Measurements from ENCODE around the gene WNT9B. TPM values are rescaled to one million over a fixed set of nuclear protein-coding genes. Genes with fewer than 3 reads are reported as not detected.

WNT9B gene
- total RNA-seq, 1 experiment from 2014 or later = not detected

- H3K9me3 ChIP-seq (ENCODE audit: low read length) = no peaks in the 10 kb centered on the region
- no peak overlapping the region for H3K4me3 ChIP-seq (ENCODE audit: low read length)
- H3K9me2 ChIP-seq (replicated peaks; ENCODE audit: low read length) = no peaks in the 10 kb centered on the region
- peaks cover 14% of the 10 kb centered on the region; the same call in 1 of the 2 replicates for H3K27me3 ChIP-seq (ENCODE audit: low read length)
- no peaks in the 10 kb centered on the region for H3K36me3 ChIP-seq (ENCODE audit: low read depth, low read length)
- H3F3A ChIP-seq (ENCODE audit: low read length, unreplicated experiment) = no peaks in the 10 kb centered on the region
- no peak overlapping the region for H3K27ac ChIP-seq (ENCODE audit: low read length)
- CTCF ChIA-PET = no interaction called here
- POLR2A ChIA-PET (ENCODE audit: unreplicated experiment) = no interaction called here
- no peaks in the 10 kb centered on the region for H4K20me1 ChIP-seq (ENCODE audit: low read length)
- ATAC-seq = no peak
- H2AFZ ChIP-seq (ENCODE audit: low read length) = no peak overlapping the region
- no peak overlapping the region for H3K9ac ChIP-seq (ENCODE audit: low read length)
- intact Hi-C loops (cut with micrococcal nuclease) = no loop called here
- no peaks in the 10 kb centered on the region for H3K79me2 ChIP-seq (ENCODE audit: low read length)
- H3K4me1 ChIP-seq (ENCODE audit: insufficient read depth, low read length) = no peaks in the 10 kb centered on the region
- H3K4me2 ChIP-seq (ENCODE audit: low read length) = no peak overlapping the region
- DNase-seq = no peak
- TF ChIP-seq EZH2 (IDR thresholded peaks at IDR 0.05; ENCODE audit: low read length, unreplicated experiment) (no peak), CTCF (conservative IDR thresholded peaks at IDR 0.05; ENCODE audit: low read depth, low read length) (no peak), EZH2phosphoT487 (IDR thresholded peaks at IDR 0.05; ENCODE audit: borderline replicate concordance, low read length) (no peak)
- BruUV-seq (replicated peaks) = no TSS peak
Measured at GRCh38 chr17:46863383-46864121, 12.2 kb downstream of the WNT9B start.

GRCh38 chr17:46865100-46865499, 13.7 kb downstream of the WNT9B start:
- no peaks in the 10 kb centered on the region for H3K9me2 ChIP-seq (replicated peaks; ENCODE audit: low read length)
- no peak overlapping the region for H3K4me3 ChIP-seq (ENCODE audit: low read length)
- DNase-seq (no peak), ATAC-seq (no peak)
- TF ChIP-seq CTCF (conservative IDR thresholded peaks at IDR 0.05; ENCODE audit: low read depth, low read length) (no peak), EZH2phosphoT487 (IDR thresholded peaks at IDR 0.05; ENCODE audit: borderline replicate concordance, low read length) (no peak), EZH2 (IDR thresholded peaks at IDR 0.05; ENCODE audit: low read length, unreplicated experiment) (no peak)
- no peak overlapping the region for H2AFZ ChIP-seq (ENCODE audit: low read length)
- no peak overlapping the region for H3K27ac ChIP-seq (ENCODE audit: low read length)
- H3K4me2 ChIP-seq (ENCODE audit: low read length) = no peak overlapping the region
- ChIA-PET CTCF (no interaction called here), POLR2A (ENCODE audit: unreplicated experiment) (no interaction called here)
- H3K9ac ChIP-seq (ENCODE audit: low read length) = no peak overlapping the region
- BruUV-seq (replicated peaks) = no TSS peak
- intact Hi-C loops (cut with micrococcal nuclease) = no loop called here
- no peaks in the 10 kb centered on the region for H3K79me2 ChIP-seq (ENCODE audit: low read length)
- no peaks in the 10 kb centered on the region for H3F3A ChIP-seq (ENCODE audit: low read length, unreplicated experiment)
- H3K36me3 ChIP-seq (ENCODE audit: low read depth, low read length) = no peaks in the 10 kb centered on the region
- no peaks in the 10 kb centered on the region for H3K4me1 ChIP-seq (ENCODE audit: insufficient read depth, low read length)
- H3K27me3 ChIP-seq (ENCODE audit: low read length) = peaks cover 14% of the 10 kb centered on the region; the same call in 1 of the 2 replicates
- no peaks in the 10 kb centered on the region for H4K20me1 ChIP-seq (ENCODE audit: low read length)
- H3K9me3 ChIP-seq (ENCODE audit: low read length) = no peaks in the 10 kb centered on the region

GRCh38 chr17:46866325-46866724, 14.9 kb downstream of the WNT9B start:
- Histone ChIP-seq H3K79me2 (ENCODE audit: low read length) (no peaks in the 10 kb centered on the region), H3K9me3 (ENCODE audit: low read length) (no peaks in the 10 kb centered on the region), H3K27me3 (ENCODE audit: low read length) (peaks cover 14% of the 10 kb centered on the region; the same call in 1 of the 2 replicates), H2AFZ (ENCODE audit: low read length) (no peak overlapping the region), H3K9ac (ENCODE audit: low read length) (no peak overlapping the region), H3K9me2 (replicated peaks; ENCODE audit: low read length) (no peaks in the 10 kb centered on the region), H3K27ac (ENCODE audit: low read length) (no peak overlapping the region), H3K4me1 (ENCODE audit: insufficient read depth, low read length) (no peaks in the 10 kb centered on the region), H4K20me1 (ENCODE audit: low read length) (no peaks in the 10 kb centered on the region), H3F3A (ENCODE audit: low read length, unreplicated experiment) (no peaks in the 10 kb centered on the region), H3K4me3 (ENCODE audit: low read length) (no peak overlapping the region), H3K4me2 (ENCODE audit: low read length) (no peak overlapping the region), H3K36me3 (ENCODE audit: low read depth, low read length) (no peaks in the 10 kb centered on the region)
- ATAC-seq = no peak
- no peak for DNase-seq
- BruUV-seq (replicated peaks) = no TSS peak
- TF ChIP-seq EZH2phosphoT487 (IDR thresholded peaks at IDR 0.05; ENCODE audit: borderline replicate concordance, low read length) = no peak
- TF ChIP-seq CTCF (conservative IDR thresholded peaks at IDR 0.05; ENCODE audit: low read depth, low read length) = no peak
- no peak for TF ChIP-seq EZH2 (IDR thresholded peaks at IDR 0.05; ENCODE audit: low read length, unreplicated experiment)
- CTCF ChIA-PET = no interaction called here
- intact Hi-C loops (cut with micrococcal nuclease) = no loop called here
- POLR2A ChIA-PET (ENCODE audit: unreplicated experiment) = no interaction called here
